PC-9 (cell line): Measurements from ENCODE around the gene PRF1. TPM values are rescaled to one million over a fixed set of nuclear protein-coding genes. Genes with fewer than 3 reads are reported as not detected.

Experiments used
- BruUV-seq: library from RNA; stranded (reverse); fragments of 400-500 nt; replicated peaks from 2 replicates; lab custom pipeline; 2021; lab: Mats Ljungman, UMichigan
- CTCF ChIA-PET: fragments of 300-600 bp; sonication (Branson Sonifier 250); formaldehyde crosslinking; loops from one replicate; lab custom pipeline; 2022; ENCODE audit warnings: antibody characterized with exemption; lab: Charles Lee
- POLR2A ChIA-PET: fragments of 300-600 bp; sonication (Branson Sonifier 250); formaldehyde crosslinking; loops from one replicate; lab custom pipeline; 2022; ENCODE audit warnings: antibody characterized with exemption; ENCODE audit not compliant: unreplicated experiment; lab: Charles Lee
- DNase-seq, 2 experiments: peaks; one replicate each; pipeline versions ENCODE4 v3.0.0 to v3.0.0-alpha.2; 2015 to 2022; ENCODE audit warnings: mixed read lengths in 1 of 2
- H2AFZ ChIP-seq: fragments of 200-600 bp; sonication (generic); 2 replicates; pipeline ENCODE4 v1.8.1; 2017; ENCODE audit warnings: antibody characterized with exemption
- H3F3A ChIP-seq: fragments of 200-600 bp; sonication (generic); 2 replicates; pipeline ENCODE4 v1.8.1; 2017; ENCODE audit warnings: antibody characterized with exemption, mild to moderate bottlenecking, low read depth; ENCODE audit not compliant: insufficient read depth
- H3K27ac ChIP-seq: fragments of 200-600 bp; sonication (generic); 2 replicates; pipeline ENCODE4 v1.6.1; 2016; ENCODE audit warnings: mixed run types
- H3K27me3 ChIP-seq: fragments of 200-600 bp; sonication (generic); 2 replicates; pipeline ENCODE4 v1.6.1; 2016; ENCODE audit warnings: low read depth, mixed run types; ENCODE audit not compliant: insufficient read depth
- H3K36me3 ChIP-seq: fragments of 200-600 bp; sonication (generic); 2 replicates; pipeline ENCODE4 v1.6.1; 2016; ENCODE audit warnings: low read depth, mixed run types
- H3K4me1 ChIP-seq: fragments of 200-600 bp; sonication (generic); replicated peaks from 2 replicates; pipeline ENCODE4 v1.6.1; 2016; ENCODE audit warnings: mixed run types; ENCODE audit not compliant: insufficient read depth
- H3K4me2 ChIP-seq: fragments of 200-600 bp; sonication (generic); 2 replicates; pipeline ENCODE4 v1.6.1; 2017; ENCODE audit warnings: mixed run types
- H3K4me3 ChIP-seq: fragments of 200-600 bp; sonication (generic); 2 replicates; pipeline ENCODE4 v1.6.1; 2016; ENCODE audit warnings: mixed run types
- H3K79me2 ChIP-seq: fragments of 200-600 bp; sonication (generic); 2 replicates; pipeline ENCODE4 v1.6.1; 2017; ENCODE audit warnings: low read depth, mixed run types
- H3K9me2 ChIP-seq: fragments of 200-600 bp; sonication (generic); 2 replicates; pipeline ENCODE4 v1.8.1; 2017; ENCODE audit warnings: mild to moderate bottlenecking; ENCODE audit not compliant: insufficient read depth
- H3K9me3 ChIP-seq: fragments of 200-600 bp; sonication (generic); 2 replicates; pipeline ENCODE4 v1.8.1; 2016; ENCODE audit warnings: low read depth; ENCODE audit not compliant: insufficient read depth
- H4K20me1 ChIP-seq: fragments of 200-600 bp; sonication (generic); 2 replicates; pipeline ENCODE4 v1.8.1; 2017; ENCODE audit not compliant: insufficient read depth
- EZH2 ChIP-seq: fragments of 200-600 bp; sonication (generic); IDR thresholded peaks from 2 replicates; pipeline ENCODE4 v1.8.0; 2017; ENCODE audit warnings: antibody characterized with exemption, low read depth
- intact Hi-C: fragments of 100-400 bp; cut with micrococcal nuclease; formaldehyde crosslinking; loops from one replicate; pipeline ENCODE4 v1.10.0; 2022; ENCODE audit not compliant: unreplicated experiment
- total RNA-seq: library from RNA; stranded (reverse); gene quantifications from 2 replicates; pipeline ENCODE4 v1.2.3, GENCODE V29; 2021
- TF ChIP-seq, protein P1 (sequence below): fragments of 200-600 bp; sonication (generic); conservative IDR thresholded peaks from 2 replicates; pipeline ENCODE4 v1.6.1; 2017; ENCODE audit warnings: mixed run types, antibody characterized with exemption, mild to moderate bottlenecking, moderate library complexity

The PRF1 gene
- total RNA-seq, 1 experiment from 2014 or later = not detected

DNA sequence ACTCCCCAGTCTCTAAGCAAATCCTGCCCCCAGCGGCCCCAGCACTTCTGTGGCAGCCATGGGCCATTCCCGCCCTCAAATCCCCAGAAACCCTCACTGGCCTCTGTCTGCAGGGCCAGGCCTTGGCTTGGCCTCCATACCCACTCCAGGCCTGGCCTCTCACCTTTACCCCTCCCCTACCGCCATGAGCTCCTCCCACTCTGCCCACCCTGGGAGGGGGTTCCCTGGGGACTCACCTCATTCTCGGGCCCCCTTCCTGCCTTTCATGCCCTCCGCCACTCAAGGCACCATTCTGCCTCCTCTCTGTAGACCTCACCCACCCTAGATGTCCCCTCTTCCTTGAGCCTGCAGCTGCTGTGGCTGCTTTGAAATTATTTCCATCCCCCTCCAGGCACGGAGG lies 41.0 kb downstream of the PRF1 start:
- no peak overlapping the region for H3K4me3 ChIP-seq
- no peaks in the 10 kb centered on the region for H3K36me3 ChIP-seq
- H3K27me3 ChIP-seq = no peaks in the 10 kb centered on the region
- CTCF ChIA-PET = interaction anchor here (1.0 kb wide), 1 partner anchor 15 kb away, joined by 3 read pairs; no protein-coding TSS in a partner anchor
- 0 out of 2 replicates have a peak, but pooled peaks cover under 1% of the 10 kb centered on the region for H4K20me1 ChIP-seq
- no peaks in the 10 kb centered on the region for H3K79me2 ChIP-seq
- H3K27ac ChIP-seq = no peak overlapping the region
- no peak for DNase-seq
- H3K4me1 ChIP-seq = no peaks in the 10 kb centered on the region
- no peaks in the 10 kb centered on the region for H3F3A ChIP-seq
- intact Hi-C loops = no loop called here
- no TSS peak for BruUV-seq
- no peaks in the 10 kb centered on the region for H3K9me3 ChIP-seq
- no peaks in the 10 kb centered on the region for H3K9me2 ChIP-seq
- H3K4me2 ChIP-seq = no peak overlapping the region
- TF ChIP-seq EZH2 = no peak
- TF ChIP-seq, protein P1, sequence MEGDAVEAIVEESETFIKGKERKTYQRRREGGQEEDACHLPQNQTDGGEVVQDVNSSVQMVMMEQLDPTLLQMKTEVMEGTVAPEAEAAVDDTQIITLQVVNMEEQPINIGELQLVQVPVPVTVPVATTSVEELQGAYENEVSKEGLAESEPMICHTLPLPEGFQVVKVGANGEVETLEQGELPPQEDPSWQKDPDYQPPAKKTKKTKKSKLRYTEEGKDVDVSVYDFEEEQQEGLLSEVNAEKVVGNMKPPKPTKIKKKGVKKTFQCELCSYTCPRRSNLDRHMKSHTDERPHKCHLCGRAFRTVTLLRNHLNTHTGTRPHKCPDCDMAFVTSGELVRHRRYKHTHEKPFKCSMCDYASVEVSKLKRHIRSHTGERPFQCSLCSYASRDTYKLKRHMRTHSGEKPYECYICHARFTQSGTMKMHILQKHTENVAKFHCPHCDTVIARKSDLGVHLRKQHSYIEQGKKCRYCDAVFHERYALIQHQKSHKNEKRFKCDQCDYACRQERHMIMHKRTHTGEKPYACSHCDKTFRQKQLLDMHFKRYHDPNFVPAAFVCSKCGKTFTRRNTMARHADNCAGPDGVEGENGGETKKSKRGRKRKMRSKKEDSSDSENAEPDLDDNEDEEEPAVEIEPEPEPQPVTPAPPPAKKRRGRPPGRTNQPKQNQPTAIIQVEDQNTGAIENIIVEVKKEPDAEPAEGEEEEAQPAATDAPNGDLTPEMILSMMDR = no peak
- no peak overlapping the region for H2AFZ ChIP-seq
- POLR2A ChIA-PET = no interaction called here

DNA sequence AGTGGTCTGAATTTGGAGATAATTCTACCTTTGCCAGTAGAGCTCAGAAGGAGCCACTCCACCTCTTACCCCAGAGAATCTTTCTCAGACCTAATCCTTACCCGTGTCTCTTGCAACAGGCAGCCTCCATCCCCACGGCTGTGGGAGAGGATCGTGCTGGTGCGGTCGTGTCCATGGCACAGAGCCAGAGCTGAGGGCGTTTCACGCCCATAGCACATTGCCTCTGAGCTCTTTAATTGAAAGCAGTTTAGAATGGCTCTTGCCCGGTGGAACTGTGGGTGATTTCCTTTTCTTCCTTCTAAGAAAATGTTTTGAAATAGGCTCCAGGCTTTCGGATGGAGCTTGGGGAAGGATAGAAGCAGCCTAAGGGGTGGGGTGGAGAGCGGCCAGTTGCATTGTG lies 41.5 kb downstream of the PRF1 start:
- H3K27ac ChIP-seq = no peak overlapping the region
- CTCF ChIA-PET = interaction anchor here (1.0 kb wide), 1 partner anchor 15 kb away, joined by 3 read pairs; no protein-coding TSS in a partner anchor
- no peaks in the 10 kb centered on the region for H3K79me2 ChIP-seq
- H3K9me3 ChIP-seq = no peaks in the 10 kb centered on the region
- H2AFZ ChIP-seq = no peak overlapping the region
- no peak overlapping the region for H3K4me2 ChIP-seq
- no peak for DNase-seq
- POLR2A ChIA-PET = no interaction called here
- no peaks in the 10 kb centered on the region for H3K27me3 ChIP-seq
- H4K20me1 ChIP-seq = no peaks in the 10 kb centered on the region
- no TSS peak for BruUV-seq
- TF ChIP-seq, protein P1 = no peak
- TF ChIP-seq EZH2 = no peak
- H3K9me2 ChIP-seq = no peaks in the 10 kb centered on the region
- intact Hi-C loops = no loop called here
- H3F3A ChIP-seq = no peaks in the 10 kb centered on the region
- H3K4me3 ChIP-seq = no peak overlapping the region
- H3K4me1 ChIP-seq = no peaks in the 10 kb centered on the region
- H3K36me3 ChIP-seq = no peaks in the 10 kb centered on the region

DNA sequence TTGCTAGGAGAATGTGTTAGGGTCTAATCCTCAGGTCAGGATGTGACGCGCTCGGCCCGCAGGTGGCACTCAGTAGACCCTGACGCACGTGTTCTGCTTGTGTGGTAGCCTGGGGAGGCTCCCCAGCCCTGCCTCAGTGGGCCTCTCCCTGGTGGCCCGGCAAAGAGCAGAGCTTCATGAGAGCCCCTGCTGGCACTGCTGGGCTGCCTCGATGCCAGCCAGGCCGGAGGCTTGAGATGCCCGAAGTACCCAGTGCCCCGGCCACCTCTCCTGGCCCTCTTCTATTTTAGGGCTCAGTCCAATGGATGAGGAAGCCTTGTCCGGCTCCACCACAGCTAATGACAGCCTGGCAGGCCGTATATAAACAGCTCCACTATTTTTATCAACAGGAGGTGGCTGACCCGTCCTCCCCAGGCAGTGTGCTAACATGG lies 42.0 kb downstream of the PRF1 start:
- POLR2A ChIA-PET = no interaction called here
- TF ChIP-seq EZH2 = no peak
- TF ChIP-seq, protein P1 = no peak
- intact Hi-C loops = no loop called here
- H2AFZ ChIP-seq = no peak overlapping the region
- no peaks in the 10 kb centered on the region for H3K36me3 ChIP-seq
- H3K9me2 ChIP-seq = no peaks in the 10 kb centered on the region
- CTCF ChIA-PET = interaction anchor here (0.6 to 1.0 kb wide), 2 partner anchors 16 to 145 kb away, joined by 3 to 4 read pairs; no protein-coding TSS in a partner anchor
- H3K27me3 ChIP-seq = no peaks in the 10 kb centered on the region
- H3K9me3 ChIP-seq = no peaks in the 10 kb centered on the region
- H3K4me1 ChIP-seq = no peaks in the 10 kb centered on the region
- H3K4me2 ChIP-seq = no peak overlapping the region
- no peak overlapping the region for H3K27ac ChIP-seq
- no peaks in the 10 kb centered on the region for H3K79me2 ChIP-seq
- no peak overlapping the region for H3K4me3 ChIP-seq
- no peak for DNase-seq
- H3F3A ChIP-seq = no peaks in the 10 kb centered on the region
- no TSS peak for BruUV-seq
- H4K20me1 ChIP-seq = no peaks in the 10 kb centered on the region
